ENCODE data around the gene EHD2. TPM values are rescaled to one million over a fixed set of nuclear protein-coding genes. Genes with fewer than 3 reads are reported as not detected.
"Not testable (repeated sequence)": the region's sequence is repeated elsewhere in the genome, so short reads cannot be mapped to it uniquely, and the experiment has no call there.

The EHD2 gene
- total and polyA plus RNA-seq, 2 donors (not counting 1 experiment from before 2014, with no cell fraction given): 97.0 to 192 TPM

GRCh38 chr19:47726467-47726866, 13.2 kb downstream of the EHD2 start:
- peaks cover 39% of the 10 kb centered on the region for H3K36me3 ChIP-seq (ENCODE audit: control insufficient read depth, insufficient read depth, low read length)
- peaks cover 61% of the 10 kb centered on the region for H3K79me2 ChIP-seq (ENCODE audit: control insufficient read depth, insufficient read depth, low read length)

GRCh38 chr19:47728295-47728694, 15.1 kb downstream of the EHD2 start:
- H3K9me3 ChIP-seq (ENCODE audit: control insufficient read depth, insufficient read depth, low read depth, low read length); H3K4me3 ChIP-seq (replicated peaks in 1 of 4; ENCODE audit: control extremely low read depth in 1 of 4, insufficient read depth in 1 of 4, low read depth in 3 of 4, low read length in 4 of 4); H3K9ac ChIP-seq (ENCODE audit: insufficient read depth, low read length); H4K20me1 ChIP-seq (ENCODE audit: control insufficient read depth, extremely low read depth, insufficient read depth, low read length); H2AFZ ChIP-seq (ENCODE audit: low read length); H3K27me3 ChIP-seq (ENCODE audit: control insufficient read depth, insufficient read depth, low read length); DNase-seq (ENCODE audit: low read depth in 2 of 2): not testable (repeated sequence)
- Histone ChIP-seq H3K36me3 (ENCODE audit: control insufficient read depth, insufficient read depth, low read length) (peaks cover 38% of the 10 kb centered on the region), H3K4me2 (ENCODE audit: extremely low read depth, insufficient read depth, low read length) (peak overlapping the region; percentile 1), H3K4me1 (ENCODE audit: control insufficient read depth, extremely low read depth, insufficient read depth, low read length) (peaks cover 36% of the 10 kb centered on the region), H3K27ac (ENCODE audit: insufficient read depth, low read length) (peak overlapping the region; percentile 2), H3K79me2 (ENCODE audit: control insufficient read depth, insufficient read depth, low read length) (peaks cover 68% of the 10 kb centered on the region)

More at GRCh38 chr19:47726467-47726866, 13.2 kb downstream of the EHD2 start:
- no peaks in the 10 kb centered on the region for H3K9me3 ChIP-seq (ENCODE audit: control insufficient read depth, insufficient read depth, low read depth, low read length)
- H3K4me2 ChIP-seq (ENCODE audit: extremely low read depth, insufficient read depth, low read length): peak overlapping the region; percentile 5
- no peak overlapping the region for H3K9ac ChIP-seq (ENCODE audit: insufficient read depth, low read length)
- H2AFZ ChIP-seq (ENCODE audit: low read length): no peak overlapping the region
- peak; percentile 83 to 87 for DNase-seq (ENCODE audit: low read depth in 2 of 2)
- no peaks in the 10 kb centered on the region for H3K27me3 ChIP-seq (ENCODE audit: control insufficient read depth, insufficient read depth, low read length)
- H3K4me1 ChIP-seq (ENCODE audit: control insufficient read depth, extremely low read depth, insufficient read depth, low read length): peaks cover 47% of the 10 kb centered on the region
- H4K20me1 ChIP-seq (ENCODE audit: control insufficient read depth, extremely low read depth, insufficient read depth, low read length): no peaks in the 10 kb centered on the region
- no peak for TF ChIP-seq EZH2 (IDR thresholded peaks at IDR 0.05; ENCODE audit: low read length, missing control alignments)
- TF ChIP-seq CTCF (conservative IDR thresholded peaks at IDR 0.05 in 1 of 2, IDR thresholded peaks at IDR 0.05 in 1 of 2; ENCODE audit: low read depth in 1 of 2, low read length in 2 of 2): no peak
- no peak overlapping the region for H3K4me3 ChIP-seq (replicated peaks in 1 of 4; ENCODE audit: control extremely low read depth in 1 of 4, insufficient read depth in 1 of 4, low read depth in 3 of 4, low read length in 4 of 4)
- peak overlapping the region; percentile 50 for H3K27ac ChIP-seq (ENCODE audit: insufficient read depth, low read length)

- TF ChIP-seq CTCF (conservative IDR thresholded peaks at IDR 0.05 in 1 of 2, IDR thresholded peaks at IDR 0.05 in 1 of 2; ENCODE audit: low read depth in 1 of 2, low read length in 2 of 2): no peak
- TF ChIP-seq EZH2 (IDR thresholded peaks at IDR 0.05; ENCODE audit: low read length, missing control alignments): no peak
- Histone ChIP-seq H2AFZ (ENCODE audit: low read length) (no peak overlapping the region), H3K27ac (ENCODE audit: insufficient read depth, low read length) (peak overlapping the region; percentile 92), H3K9ac (ENCODE audit: insufficient read depth, low read length) (no peak overlapping the region), H3K4me1 (ENCODE audit: control insufficient read depth, extremely low read depth, insufficient read depth, low read length) (peaks cover 29% of the 10 kb centered on the region), H3K9me3 (ENCODE audit: control insufficient read depth, insufficient read depth, low read depth, low read length) (no peaks in the 10 kb centered on the region), H3K36me3 (ENCODE audit: control insufficient read depth, insufficient read depth, low read length) (peaks cover 37% of the 10 kb centered on the region), H3K4me3 (replicated peaks in 1 of 4; ENCODE audit: control extremely low read depth in 1 of 4, insufficient read depth in 1 of 4, low read depth in 3 of 4, low read length in 4 of 4) (peak overlapping the region; percentile 6 to 23 (median 18)), H3K79me2 (ENCODE audit: control insufficient read depth, insufficient read depth, low read length) (peaks cover 66% of the 10 kb centered on the region), H4K20me1 (ENCODE audit: control insufficient read depth, extremely low read depth, insufficient read depth, low read length) (no peaks in the 10 kb centered on the region), H3K27me3 (ENCODE audit: control insufficient read depth, insufficient read depth, low read length) (no peaks in the 10 kb centered on the region), H3K4me2 (ENCODE audit: extremely low read depth, insufficient read depth, low read length) (peak overlapping the region; percentile 75)
- peak; percentile 84 to 92 for DNase-seq (ENCODE audit: low read depth in 2 of 2)
Measured at GRCh38 chr19:47729468-47729798, 16.2 kb downstream of the EHD2 start.
